Vagina (tissue), 2 donors: Measurements from ENCODE around the gene REXO2. TPM values are rescaled to one million over a fixed set of nuclear protein-coding genes. Genes with fewer than 3 reads are reported as not detected.

Experiments used
- DNase-seq, 2 donors: peaks; one replicate each; pipeline ENCODE4 v3.0.0-alpha.2; 2017; ENCODE audit errors: extremely low spot score in 2 of 2
- H3K27ac ChIP-seq: fragments of 200-600 bp; sonication (generic); one replicate; pipeline ENCODE4 v1.5.1; 2019
- H3K27me3 ChIP-seq: fragments of 200-600 bp; sonication (generic); one replicate; pipeline ENCODE4 v1.5.1; 2019
- H3K36me3 ChIP-seq, 2 donors: fragments of 200-600 bp; sonication (generic); one replicate each; pipeline ENCODE4 v1.5.1; 2017 to 2019
- H3K4me1 ChIP-seq: fragments of 200-600 bp; sonication (generic); one replicate; pipeline ENCODE4 v1.5.1; 2019
- H3K4me3 ChIP-seq, 2 donors: fragments of 200-600 bp; sonication (generic); 1 replicate in 1 of 2; 2 replicates in 1 of 2; pipeline ENCODE4 v1.5.1; 2016 to 2019
- H3K9me3 ChIP-seq: fragments of 200-600 bp; sonication (generic); one replicate; pipeline ENCODE4 v1.5.1; 2019
- CTCF ChIP-seq, 3 experiments: fragments of 450-650 bp in 2 of 3; fragments of 200-600 bp in 1 of 3; sonication (generic) in 1 of 3; IDR thresholded peaks; one replicate each; pipeline ENCODE4 v1.5.1; 2017 to 2019; ENCODE audit warnings: antibody characterized with exemption in 3 of 3, mild to moderate bottlenecking in 2 of 3, moderate library complexity in 2 of 3
- POLR2A ChIP-seq, 2 donors: fragments of 450-650 bp; IDR thresholded peaks; one replicate each; pipeline ENCODE4 v1.6.1; 2017; ENCODE audit warnings: antibody characterized with exemption in 2 of 2, mild to moderate bottlenecking in 2 of 2, moderate library complexity in 2 of 2
- POLR2AphosphoS5 ChIP-seq, 2 donors: sonication (generic); formaldehyde crosslinking; IDR thresholded peaks; one replicate each; pipeline ENCODE4 v1.9.0; 2017; ENCODE audit warnings: antibody characterized with exemption in 2 of 2, mild to moderate bottlenecking in 2 of 2, low read depth in 1 of 2; ENCODE audit not compliant: insufficient read depth in 1 of 2
- intact Hi-C: fragments of 100-400 bp; cut with DNase I; formaldehyde crosslinking; loops from one replicate; pipeline ENCODE4 v1.15.1; 2023
- total RNA-seq: library from RNA; depleted of rRNA; stranded (reverse); fragments of >200 nt; gene quantifications from one replicate; pipeline ENCODE4 v1.2.3, GENCODE V29; 2016

REXO2 gene
- total RNA-seq, 1 donor from 2014 or later = 146 TPM

- Histone ChIP-seq H3K4me1 (peaks cover 29% of the 10 kb centered on the region), H3K27ac (peak overlapping the region; percentile 87), H3K9me3 (no peaks in the 10 kb centered on the region), H3K4me3 (no peak overlapping the region), H3K36me3 (no peaks in the 10 kb centered on the region), H3K27me3 (no peaks in the 10 kb centered on the region)
- TF ChIP-seq CTCF (IDR thresholded peaks at IDR 0.05) (no peak), POLR2AphosphoS5 (IDR thresholded peaks at IDR 0.05; ENCODE audit: insufficient read depth in 1 of 2, low read depth in 1 of 2) (no peak), POLR2A (IDR thresholded peaks at IDR 0.05) (no peak)
- no peak for DNase-seq
- intact Hi-C loops = no loop called here
Observed at GRCh38 chr11:114441921-114442320, 2.7 kb downstream of the REXO2 start.

GRCh38 chr11:114442536-114442935 lies 3.3 kb downstream of the REXO2 start:
- no peak overlapping the region for H3K27ac ChIP-seq
- H3K4me1 ChIP-seq = peaks cover 29% of the 10 kb centered on the region
- DNase-seq = no peak
- intact Hi-C loops = no loop called here
- H3K9me3 ChIP-seq = no peaks in the 10 kb centered on the region
- H3K4me3 ChIP-seq = no peak overlapping the region
- no peaks in the 10 kb centered on the region for H3K36me3 ChIP-seq
- TF ChIP-seq CTCF (IDR thresholded peaks at IDR 0.05) (no peak), POLR2AphosphoS5 (IDR thresholded peaks at IDR 0.05; ENCODE audit: insufficient read depth in 1 of 2, low read depth in 1 of 2) (no peak), POLR2A (IDR thresholded peaks at IDR 0.05) (no peak)
- H3K27me3 ChIP-seq = no peaks in the 10 kb centered on the region

GRCh38 chr11:114447444-114447843 lies 8.2 kb downstream of the REXO2 start:
- Histone ChIP-seq H3K27me3 (no peaks in the 10 kb centered on the region), H3K27ac (no peak overlapping the region), H3K4me3 (no peak overlapping the region), H3K36me3 (peaks cover 0 to 19% of the 10 kb centered on the region in 2 donors), H3K9me3 (no peaks in the 10 kb centered on the region), H3K4me1 (peaks cover 13% of the 10 kb centered on the region)
- DNase-seq = no peak
- TF ChIP-seq CTCF (IDR thresholded peaks at IDR 0.05) = no peak
- TF ChIP-seq POLR2AphosphoS5 (IDR thresholded peaks at IDR 0.05; ENCODE audit: insufficient read depth in 1 of 2, low read depth in 1 of 2) = no peak
- TF ChIP-seq POLR2A (IDR thresholded peaks at IDR 0.05) = no peak
- intact Hi-C loops = no loop called here

GRCh38 chr11:114447892-114448291 lies 8.6 kb downstream of the REXO2 start:
- no peak for TF ChIP-seq POLR2AphosphoS5 (IDR thresholded peaks at IDR 0.05; ENCODE audit: insufficient read depth in 1 of 2, low read depth in 1 of 2)
- no peak for TF ChIP-seq POLR2A (IDR thresholded peaks at IDR 0.05)
- TF ChIP-seq CTCF (IDR thresholded peaks at IDR 0.05) = no peak
- Histone ChIP-seq H3K27ac (no peak overlapping the region), H3K27me3 (no peaks in the 10 kb centered on the region), H3K4me3 (no peak overlapping the region), H3K9me3 (no peaks in the 10 kb centered on the region), H3K36me3 (peaks cover 0 to 21% of the 10 kb centered on the region in 2 donors), H3K4me1 (peaks cover 13% of the 10 kb centered on the region)
- no peak for DNase-seq
- intact Hi-C loops = no loop called here

GRCh38 chr11:114448749-114449482 lies 9.6 kb downstream of the REXO2 start:
- Histone ChIP-seq H3K4me3 (no peak overlapping the region), H3K9me3 (no peaks in the 10 kb centered on the region), H3K27me3 (no peaks in the 10 kb centered on the region), H3K4me1 (peaks cover 13% of the 10 kb centered on the region), H3K36me3 (peaks cover 0 to 29% of the 10 kb centered on the region in 2 donors), H3K27ac (no peak overlapping the region)
- intact Hi-C loops = no loop called here
- TF ChIP-seq CTCF (IDR thresholded peaks at IDR 0.05) (no peak), POLR2A (IDR thresholded peaks at IDR 0.05) (no peak), POLR2AphosphoS5 (IDR thresholded peaks at IDR 0.05; ENCODE audit: insufficient read depth in 1 of 2, low read depth in 1 of 2) (no peak)
- DNase-seq = no peak
